Fibroblast of gingiva (primary cell): ENCODE data around the gene GPR3.
"Not testable (repeated sequence)": the region's sequence is repeated elsewhere in the genome, so short reads cannot be mapped to it uniquely, and the experiment has no call there.

ENCODE experiments used
- DNase-seq: peaks from one replicate; pipeline ENCODE4 v3.0.0-alpha.2; 2011; ENCODE audit warnings: low read depth

GPR3 gene

GRCh38 chr1:27400082-27400962 is 7.9 kb downstream of the GPR3 start:
- DNase-seq: no peak

- DNase-seq: no peak
Measured at GRCh38 chr1:27400963-27401341, 8.5 kb downstream of the GPR3 start.

- peak; percentile 79 for DNase-seq
Measured at GRCh38 chr1:27402349-27402754, 9.9 kb downstream of the GPR3 start.

GRCh38 chr1:27403065-27403726 is 10.8 kb downstream of the GPR3 start:
- DNase-seq: peak; percentile 57

- DNase-seq: no peak
Measured at GRCh38 chr1:27403931-27404330, 11.5 kb downstream of the GPR3 start.

GRCh38 chr1:27405074-27405473 is 12.7 kb downstream of the GPR3 start:
- DNase-seq: peak; percentile 86

- DNase-seq: not testable (repeated sequence)
Measured at GRCh38 chr1:27405598-27406361, 13.4 kb downstream of the GPR3 start.

- DNase-seq: no peak
Measured at GRCh38 chr1:27406362-27406680, 13.9 kb downstream of the GPR3 start.

- not testable (repeated sequence) for DNase-seq
Measured at GRCh38 chr1:27406791-27407190, 14.4 kb downstream of the GPR3 start.

- DNase-seq: no peak
Measured at GRCh38 chr1:27408151-27408550, 15.7 kb downstream of the GPR3 start.

- DNase-seq: no peak
Measured at GRCh38 chr1:27409669-27410068, 17.2 kb downstream of the GPR3 start.

GRCh38 chr1:27410709-27411108 is 18.3 kb downstream of the GPR3 start:
- no peak for DNase-seq

- DNase-seq: no peak
Measured at GRCh38 chr1:27412502-27412901, 20.1 kb downstream of the GPR3 start.

- DNase-seq: no peak
Measured at GRCh38 chr1:27413004-27413403, 20.6 kb downstream of the GPR3 start.

- no peak for DNase-seq
Measured at GRCh38 chr1:27414091-27414490, 21.7 kb downstream of the GPR3 start.

GRCh38 chr1:27416387-27417111 is 24.1 kb downstream of the GPR3 start:
- peak; percentile 69 for DNase-seq

GRCh38 chr1:27417713-27418112 is 25.3 kb downstream of the GPR3 start:
- DNase-seq: no peak

- peak; percentile 88 for DNase-seq
Measured at GRCh38 chr1:27418326-27419185, 26.1 kb downstream of the GPR3 start.

- DNase-seq: no peak
Measured at GRCh38 chr1:27423709-27424108, 31.3 kb downstream of the GPR3 start.

- DNase-seq: no peak
Measured at GRCh38 chr1:27427329-27427728, 34.9 kb downstream of the GPR3 start.

- DNase-seq: peak; percentile 5
Measured at GRCh38 chr1:27427816-27428315, 35.4 kb downstream of the GPR3 start.
